B cell (primary cell): ENCODE measurements around the gene FXYD1.

Experiments used
- CTCF ChIP-seq: fragments of 200-600 bp; IDR thresholded peaks from one replicate; pipeline ENCODE4 v1.8.0; 2022; ENCODE audit warnings: antibody characterized with exemption, mild to moderate bottlenecking
- EZH2 ChIP-seq: IDR thresholded peaks from 2 replicates; pipeline ENCODE4 v1.6.1; 2012; ENCODE audit warnings: borderline replicate concordance, low read depth, mild to moderate bottlenecking, moderate library complexity, low read length; ENCODE audit not compliant: insufficient read depth, poor library complexity, severe bottlenecking

GRCh38 chr19:35128398-35129057, 10.1 kb upstream of the FXYD1 start:
- TF ChIP-seq CTCF (no peak), EZH2 (no peak)
